GM12878 (cell line): Measurements from ENCODE around the gene STAT4. TPM values are rescaled to one million over a fixed set of nuclear protein-coding genes. Genes with fewer than 3 reads are reported as not detected.

ENCODE experiments used
- BCL11A ChIP-seq: IDR thresholded peaks from 2 replicates; pipeline ENCODE4 v1.6.1; 2011; ENCODE audit warnings: low read depth, low read length
- CBFB ChIP-seq: IDR thresholded peaks from 2 replicates; pipeline ENCODE4 v1.6.1; 2016; ENCODE audit warnings: antibody characterized with exemption, low read depth
- CBX3 ChIP-seq: fragments of 200-600 bp; sonication (generic); IDR thresholded peaks from 2 replicates; pipeline ENCODE4 v1.6.1; 2016; ENCODE audit warnings: low read depth, borderline replicate concordance
- CREB1 ChIP-seq: IDR thresholded peaks from 2 replicates; pipeline ENCODE4 v1.6.1; 2012; ENCODE audit warnings: low read depth, mild to moderate bottlenecking, inconsistent platforms
- CREM ChIP-seq: IDR thresholded peaks from 2 replicates; pipeline ENCODE4 v1.6.1; 2014; ENCODE audit warnings: antibody characterized with exemption, low read depth
- DPF2 ChIP-seq: fragments of 450-650 bp; IDR thresholded peaks from 2 replicates; pipeline ENCODE4 v1.6.1; 2017; ENCODE audit warnings: mild to moderate bottlenecking
- ELK1 ChIP-seq: IDR thresholded peaks from 2 replicates; pipeline ENCODE4 v1.6.1; 2012; ENCODE audit warnings: low read depth, low read length, improper control_type of control experiment
- ESRRA ChIP-seq: IDR thresholded peaks from 2 replicates; pipeline ENCODE4 v1.6.1; 2012; ENCODE audit warnings: mild to moderate bottlenecking, low read length, improper control_type of control experiment
- HCFC1 ChIP-seq: fragments of 150-350 bp; IDR thresholded peaks from 2 replicates; pipeline ENCODE4 v1.6.1; 2014; ENCODE audit warnings: low read length
- HDGF ChIP-seq: fragments of 450-650 bp; IDR thresholded peaks from 2 replicates; pipeline ENCODE4 v1.6.1; 2016; ENCODE audit warnings: antibody characterized with exemption
- IKZF1 ChIP-seq: fragments of 450-650 bp; conservative IDR thresholded peaks from 2 replicates; pipeline ENCODE4 v1.6.1; 2017; ENCODE audit warnings: antibody characterized with exemption, mild to moderate bottlenecking
- IRF4 ChIP-seq: IDR thresholded peaks from 2 replicates; pipeline ENCODE4 v1.6.1; 2011; ENCODE audit warnings: low read depth, low read length
- KLF5 ChIP-seq: fragments of 450-650 bp; IDR thresholded peaks from 2 replicates; pipeline ENCODE4 v1.6.1; 2014; ENCODE audit warnings: mild to moderate bottlenecking; ENCODE audit not compliant: partially characterized antibody
- NBN ChIP-seq: fragments of 450-650 bp; IDR thresholded peaks from 2 replicates; pipeline ENCODE4 v1.6.1; 2016
- PRDM15 ChIP-seq: fragments of 450-650 bp; formaldehyde crosslinking; IDR thresholded peaks from 2 replicates; pipeline ENCODE4 v1.4.0; 2020; ENCODE audit warnings: mild to moderate bottlenecking, moderate library complexity
- RELB ChIP-seq: fragments of 450-650 bp; IDR thresholded peaks from 2 replicates; pipeline ENCODE4 v1.6.1; 2017; ENCODE audit warnings: low read depth, mild to moderate bottlenecking, moderate library complexity
- SRF ChIP-seq, 2 experiments: IDR thresholded peaks; 2 replicates each; pipeline ENCODE4 v1.6.1; 2011; ENCODE audit warnings: low read depth in 2 of 2, low read length in 2 of 2, mild to moderate bottlenecking in 1 of 2, moderate library complexity in 1 of 2
- YBX1 ChIP-seq: fragments of 450-650 bp; IDR thresholded peaks from 2 replicates; pipeline ENCODE4 v1.6.1; 2016; ENCODE audit warnings: antibody characterized with exemption
- ZBTB40 ChIP-seq: fragments of 450-650 bp; IDR thresholded peaks from 2 replicates; pipeline ENCODE4 v1.6.1; 2016; ENCODE audit warnings: mild to moderate bottlenecking, moderate library complexity, borderline replicate concordance
- polyA plus RNA-seq, 11 experiments: library from polyadenylated mRNA; depleted of rRNA in 4 of 11; unstranded in 6 of 11; stranded (reverse) in 5 of 11; fragments of >200 nt; fragmentation: Nextera tagmentation in 4 of 11; fragmentation: Illumina TruSeq in 1 of 11; extraction: Ambion mirVana in 4 of 11; extraction: Trizol in 1 of 11; gene quantifications; 1 replicate in 1 of 11; 2 replicates in 10 of 11; pipeline versions ENCODE4 v1.2.1 to v1.2.3, GENCODE V29; 2011 to 2016; ENCODE audit warnings: inconsistent platforms in 2 of 11, missing spikeins in 2 of 11, low read depth in 1 of 11
- total RNA-seq, 4 experiments: library from RNA; depleted of rRNA in 3 of 4; stranded (reverse); fragments of >200 nt in 3 of 4; fragmentation: Illumina TruSeq in 1 of 4; extraction: Trizol in 1 of 4; gene quantifications; 2 replicates each; pipeline versions ENCODE4 v1.2.1 to v1.2.3, GENCODE V29; 2013 to 2021
- TF ChIP-seq, protein P1 (sequence below), 3 experiments: IDR thresholded peaks in 2 of 3; conservative IDR thresholded peaks in 1 of 3; 2 replicates each; pipeline ENCODE4 v1.5.1; 2011; ENCODE audit warnings: low read depth in 3 of 3, low read length in 3 of 3, mild to moderate bottlenecking in 3 of 3, control low read depth in 2 of 3, moderate library complexity in 2 of 3, inconsistent platforms in 1 of 3, mixed read lengths in 1 of 3; ENCODE audit not compliant: control insufficient read depth in 2 of 3, insufficient read depth in 1 of 3; ENCODE audit errors: extremely low read depth in 1 of 3

Gene STAT4
- total and polyA plus RNA-seq, 10 of the 15 experiments (the other 5 are each of a cell fraction or from before 2014, with no cell fraction given): 3.1 to 9.3 (median 7.1) TPM

GRCh38 chr2:191109888-191110287 is 40.9 kb downstream of the STAT4 start (continued):
- TF ChIP-seq CBX3 (no peak), YBX1 (no peak), ZBTB40 (no peak), DPF2 (no peak), SRF (IDR thresholded peaks at IDR 0.05; ENCODE audit: low read depth in 2 of 2, low read length in 2 of 2) (no peak), ESRRA (no peak), CREM (peak; percentile 44; the same call in 1 of the 2 replicates), CREB1 (no peak), IKZF1 (peak; percentile 49), BCL11A (peak; percentile 66), NBN (no peak), RELB (0 out of 2 replicates have a peak, but pooled peaks have one; percentile 27), HCFC1 (no peak), KLF5 (no peak), ELK1 (no peak), HDGF (no peak), IRF4 (0 out of 2 replicates have a peak, but pooled peaks have one; percentile 27), CBFB (peak; percentile 62; the same call in 1 of the 2 replicates), PRDM15 (CRISPR knock-in tag) (no peak)
- TF ChIP-seq, protein P1, sequence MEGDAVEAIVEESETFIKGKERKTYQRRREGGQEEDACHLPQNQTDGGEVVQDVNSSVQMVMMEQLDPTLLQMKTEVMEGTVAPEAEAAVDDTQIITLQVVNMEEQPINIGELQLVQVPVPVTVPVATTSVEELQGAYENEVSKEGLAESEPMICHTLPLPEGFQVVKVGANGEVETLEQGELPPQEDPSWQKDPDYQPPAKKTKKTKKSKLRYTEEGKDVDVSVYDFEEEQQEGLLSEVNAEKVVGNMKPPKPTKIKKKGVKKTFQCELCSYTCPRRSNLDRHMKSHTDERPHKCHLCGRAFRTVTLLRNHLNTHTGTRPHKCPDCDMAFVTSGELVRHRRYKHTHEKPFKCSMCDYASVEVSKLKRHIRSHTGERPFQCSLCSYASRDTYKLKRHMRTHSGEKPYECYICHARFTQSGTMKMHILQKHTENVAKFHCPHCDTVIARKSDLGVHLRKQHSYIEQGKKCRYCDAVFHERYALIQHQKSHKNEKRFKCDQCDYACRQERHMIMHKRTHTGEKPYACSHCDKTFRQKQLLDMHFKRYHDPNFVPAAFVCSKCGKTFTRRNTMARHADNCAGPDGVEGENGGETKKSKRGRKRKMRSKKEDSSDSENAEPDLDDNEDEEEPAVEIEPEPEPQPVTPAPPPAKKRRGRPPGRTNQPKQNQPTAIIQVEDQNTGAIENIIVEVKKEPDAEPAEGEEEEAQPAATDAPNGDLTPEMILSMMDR (IDR thresholded peaks at IDR 0.05 in 2 of 3, conservative IDR thresholded peaks at IDR 0.05 in 1 of 3; ENCODE audit: control insufficient read depth in 2 of 3, extremely low read depth in 1 of 3, insufficient read depth in 1 of 3, low read depth in 3 of 3, low read length in 3 of 3): no peak
